HepG2 (cell line): ENCODE data around the gene LENG1. TPM values are rescaled to one million over a fixed set of nuclear protein-coding genes. Genes with fewer than 3 reads are reported as not detected.

Experiments
- ARID5B ChIP-seq: IDR thresholded peaks from 2 replicates; pipeline ENCODE4 v1.4.0; 2020; ENCODE audit warnings: mild to moderate bottlenecking, missing genetic modification reagents
- HOXA5 ChIP-seq: sonication (generic); formaldehyde crosslinking; IDR thresholded peaks from 2 replicates; pipeline ENCODE4 v1.4.0; 2020; ENCODE audit warnings: missing genetic modification reagents
- JDP2 ChIP-seq: sonication (generic); formaldehyde crosslinking; IDR thresholded peaks from 2 replicates; pipeline ENCODE4 v1.8.1; 2022; ENCODE audit warnings: missing genetic modification reagents, borderline replicate concordance
- MZF1 ChIP-seq: sonication (generic); formaldehyde crosslinking; IDR thresholded peaks from 2 replicates; pipeline ENCODE4 v1.8.1; 2023; ENCODE audit warnings: mild to moderate bottlenecking, missing genetic modification reagents, borderline replicate concordance
- POLR2G ChIP-seq: fragments of 200-400 bp; formaldehyde crosslinking; IDR thresholded peaks from 2 replicates; pipeline ENCODE4 v1.6.1; 2018; ENCODE audit warnings: mild to moderate bottlenecking, low read depth, low read length, moderate library complexity
- RNF2 ChIP-seq: fragments of 450-650 bp; conservative IDR thresholded peaks from 2 replicates; pipeline ENCODE4 v1.6.1; 2016; ENCODE audit warnings: low read depth
- SMAD3 ChIP-seq: sonication (generic); formaldehyde crosslinking; IDR thresholded peaks from 2 replicates; pipeline ENCODE4 v1.4.0; 2020; ENCODE audit warnings: missing genetic modification reagents
- TBX3 ChIP-seq: fragments of 450-650 bp; IDR thresholded peaks from 2 replicates; pipeline ENCODE4 v1.6.1; 2017; ENCODE audit warnings: antibody characterized with exemption, mild to moderate bottlenecking, inconsistent platforms, borderline replicate concordance
- ZGPAT ChIP-seq: IDR thresholded peaks from 2 replicates; pipeline ENCODE4 v1.6.1; 2016; ENCODE audit warnings: mild to moderate bottlenecking
- ZMYM3 ChIP-seq: sonication (generic); formaldehyde crosslinking; IDR thresholded peaks from 2 replicates; pipeline ENCODE4 v1.5.1; 2020; ENCODE audit warnings: mild to moderate bottlenecking, missing genetic modification reagents
- ZNF446 ChIP-seq: sonication (generic); formaldehyde crosslinking; IDR thresholded peaks from 2 replicates; pipeline ENCODE4 v1.5.0; 2020; ENCODE audit warnings: mild to moderate bottlenecking, missing genetic modification reagents
- ZNF512 ChIP-seq: sonication (generic); formaldehyde crosslinking; IDR thresholded peaks from 2 replicates; pipeline ENCODE4 v1.4.0; 2020; ENCODE audit warnings: mild to moderate bottlenecking, missing genetic modification reagents
- ZNF7 ChIP-seq: IDR thresholded peaks from 2 replicates; pipeline ENCODE4 v1.6.1; 2016; ENCODE audit warnings: missing biosample characterization, missing genetic modification reagents
- ZSCAN20 ChIP-seq: sonication (generic); formaldehyde crosslinking; IDR thresholded peaks from 2 replicates; pipeline ENCODE4 v1.4.0; 2020; ENCODE audit warnings: missing genetic modification reagents, mild to moderate bottlenecking, borderline replicate concordance
- polyA plus RNA-seq, 8 experiments: library from polyadenylated mRNA; depleted of rRNA in 3 of 8; stranded (reverse) in 7 of 8; unstranded in 1 of 8; fragments of >200 nt; fragmentation: Illumina TruSeq in 4 of 8; extraction: Trizol in 4 of 8; gene quantifications; 2 replicates each; pipeline versions ENCODE4 v1.2.1 to v1.2.3, GENCODE V29; 2011 to 2016; ENCODE audit warnings: low read depth in 4 of 8, missing spikeins in 1 of 8, mixed read lengths in 1 of 8; ENCODE audit not compliant: insufficient read depth in 1 of 8
- total RNA-seq, 5 experiments: library from RNA; depleted of rRNA; stranded (reverse); fragments of >200 nt; fragmentation: Illumina TruSeq; extraction: Trizol; gene quantifications; 2 replicates each; pipeline ENCODE4 v1.2.3, GENCODE V29; 2016; ENCODE audit warnings: low read depth in 1 of 5
- TF ChIP-seq, protein P1 (sequence below): sonication (generic); formaldehyde crosslinking; IDR thresholded peaks from 2 replicates; pipeline ENCODE4 v1.4.0; 2020; ENCODE audit warnings: missing genetic modification reagents, mild to moderate bottlenecking, borderline replicate concordance
- TF ChIP-seq, protein P2 (sequence below): sonication (generic); formaldehyde crosslinking; IDR thresholded peaks from 2 replicates; pipeline ENCODE4 v1.8.0; 2022; ENCODE audit warnings: missing genetic modification reagents, mild to moderate bottlenecking, inconsistent platforms, borderline replicate concordance
- TF ChIP-seq, protein P3 (sequence below): sonication (generic); formaldehyde crosslinking; conservative IDR thresholded peaks from 2 replicates; pipeline ENCODE4 v1.8.0; 2022; ENCODE audit warnings: mild to moderate bottlenecking, moderate library complexity, missing genetic modification reagents

The LENG1 gene
- total and polyA plus RNA-seq, 2 of the 13 experiments (the other 11 are each of a cell fraction or from before 2014, with no cell fraction given) = 1.8 to 3.8 TPM

- no peak for TF ChIP-seq ZNF512
- TF ChIP-seq MZF1 (CRISPR knock-in tag) = no peak
- no peak for TF ChIP-seq SMAD3
- no peak for TF ChIP-seq TBX3
- TF ChIP-seq, protein P1, sequence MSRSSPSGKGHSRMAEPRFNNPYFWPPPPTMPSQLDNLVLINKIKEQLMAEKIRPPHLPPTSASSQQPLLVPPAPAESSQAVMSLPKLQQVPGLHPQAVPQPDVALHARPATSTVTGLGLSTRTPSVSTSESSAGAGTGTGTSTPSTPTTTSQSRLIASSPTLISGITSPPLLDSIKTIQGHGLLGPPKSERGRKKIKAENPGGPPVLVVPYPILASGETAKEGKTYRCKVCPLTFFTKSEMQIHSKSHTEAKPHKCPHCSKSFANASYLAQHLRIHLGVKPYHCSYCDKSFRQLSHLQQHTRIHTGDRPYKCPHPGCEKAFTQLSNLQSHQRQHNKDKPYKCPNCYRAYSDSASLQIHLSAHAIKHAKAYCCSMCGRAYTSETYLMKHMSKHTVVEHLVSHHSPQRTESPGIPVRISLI (CRISPR knock-in tag) = no peak
- TF ChIP-seq ARID5B = no peak
- TF ChIP-seq, protein P2, sequence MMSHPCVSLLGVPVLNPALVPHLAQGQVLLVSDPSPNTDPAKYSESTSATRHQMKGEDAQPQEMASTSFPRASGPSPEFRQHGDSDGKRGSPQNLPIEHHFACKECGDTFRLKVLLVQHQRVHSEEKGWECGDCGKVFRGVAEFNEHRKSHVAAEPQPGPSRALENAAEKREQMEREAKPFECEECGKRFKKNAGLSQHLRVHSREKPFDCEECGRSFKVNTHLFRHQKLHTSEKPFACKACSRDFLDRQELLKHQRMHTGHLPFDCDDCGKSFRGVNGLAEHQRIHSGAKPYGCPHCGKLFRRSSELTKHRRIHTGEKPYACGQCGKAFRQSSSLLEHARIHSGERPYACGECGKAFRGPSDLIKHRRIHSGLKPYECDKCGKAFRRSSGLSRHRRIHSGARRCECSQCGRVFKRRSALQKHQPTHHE = 0 out of 2 replicates have a peak, but pooled peaks have one; percentile 40
- no peak for TF ChIP-seq JDP2 (CRISPR knock-in tag)
- no peak for TF ChIP-seq ZMYM3
- TF ChIP-seq ZGPAT (CRISPR knock-in tag) = peak; percentile 65
- TF ChIP-seq RNF2 = no peak
- peak; percentile 75 for TF ChIP-seq POLR2G
- no peak for TF ChIP-seq ZNF7 (CRISPR knock-in tag)
- TF ChIP-seq HOXA5 (CRISPR knock-in tag) = no peak
- no peak for TF ChIP-seq ZSCAN20 (CRISPR knock-in tag)
- no peak for TF ChIP-seq ZNF446 (CRISPR knock-in tag)
- TF ChIP-seq, protein P3, sequence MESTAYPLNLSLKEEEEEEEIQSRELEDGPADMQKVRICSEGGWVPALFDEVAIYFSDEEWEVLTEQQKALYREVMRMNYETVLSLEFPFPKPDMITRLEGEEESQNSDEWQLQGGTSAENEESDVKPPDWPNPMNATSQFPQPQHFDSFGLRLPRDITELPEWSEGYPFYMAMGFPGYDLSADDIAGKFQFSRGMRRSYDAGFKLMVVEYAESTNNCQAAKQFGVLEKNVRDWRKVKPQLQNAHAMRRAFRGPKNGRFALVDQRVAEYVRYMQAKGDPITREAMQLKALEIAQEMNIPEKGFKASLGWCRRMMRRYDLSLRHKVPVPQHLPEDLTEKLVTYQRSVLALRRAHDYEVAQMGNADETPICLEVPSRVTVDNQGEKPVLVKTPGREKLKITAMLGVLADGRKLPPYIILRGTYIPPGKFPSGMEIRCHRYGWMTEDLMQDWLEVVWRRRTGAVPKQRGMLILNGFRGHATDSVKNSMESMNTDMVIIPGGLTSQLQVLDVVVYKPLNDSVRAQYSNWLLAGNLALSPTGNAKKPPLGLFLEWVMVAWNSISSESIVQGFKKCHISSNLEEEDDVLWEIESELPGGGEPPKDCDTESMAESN (CRISPR knock-in tag) = 0 out of 2 replicates have a peak, but pooled peaks have one; percentile 47
Measured at GRCh38 chr19:54207983-54208783, 48.7 kb upstream of the LENG1 start (continued).
